Activated T-helper 1 cell treated with anti-CD3 and anti-CD28 coated beads, Interleukin-2, amount 50 U/mL, for 16 hours (primary cell): ENCODE measurements around the gene FSIP1.

ENCODE experiments used
- DNase-seq, 2 donors: peaks; one replicate each; pipeline ENCODE4 v3.0.0-alpha.2; 2020; ENCODE audit warnings: low read depth in 1 of 2, low spot score in 1 of 2

Gene FSIP1

DNA sequence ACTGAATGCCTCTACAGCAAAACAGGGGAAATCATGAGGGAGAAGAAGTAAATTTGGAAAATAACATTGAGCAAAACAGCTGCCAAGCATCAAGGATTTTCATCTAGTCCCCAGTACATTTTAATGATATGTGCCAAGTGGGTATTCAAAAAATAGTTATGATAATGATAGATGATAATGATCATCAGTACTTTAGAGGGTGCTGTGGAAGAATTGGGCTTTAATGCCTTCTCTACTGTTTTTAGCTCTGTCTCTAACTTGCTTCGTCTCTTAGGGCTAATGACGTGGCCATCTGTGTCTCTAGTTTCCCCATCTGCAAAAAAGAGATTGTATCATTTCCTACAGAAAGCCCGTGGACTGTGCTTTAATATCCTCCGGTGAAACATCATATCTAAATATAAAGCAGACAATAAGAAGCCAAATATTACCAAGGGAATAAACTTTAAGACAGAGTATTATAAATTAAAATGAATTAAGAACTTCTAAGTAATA, 10.2 kb upstream of the FSIP1 start:
- DNase-seq: no peak

DNA sequence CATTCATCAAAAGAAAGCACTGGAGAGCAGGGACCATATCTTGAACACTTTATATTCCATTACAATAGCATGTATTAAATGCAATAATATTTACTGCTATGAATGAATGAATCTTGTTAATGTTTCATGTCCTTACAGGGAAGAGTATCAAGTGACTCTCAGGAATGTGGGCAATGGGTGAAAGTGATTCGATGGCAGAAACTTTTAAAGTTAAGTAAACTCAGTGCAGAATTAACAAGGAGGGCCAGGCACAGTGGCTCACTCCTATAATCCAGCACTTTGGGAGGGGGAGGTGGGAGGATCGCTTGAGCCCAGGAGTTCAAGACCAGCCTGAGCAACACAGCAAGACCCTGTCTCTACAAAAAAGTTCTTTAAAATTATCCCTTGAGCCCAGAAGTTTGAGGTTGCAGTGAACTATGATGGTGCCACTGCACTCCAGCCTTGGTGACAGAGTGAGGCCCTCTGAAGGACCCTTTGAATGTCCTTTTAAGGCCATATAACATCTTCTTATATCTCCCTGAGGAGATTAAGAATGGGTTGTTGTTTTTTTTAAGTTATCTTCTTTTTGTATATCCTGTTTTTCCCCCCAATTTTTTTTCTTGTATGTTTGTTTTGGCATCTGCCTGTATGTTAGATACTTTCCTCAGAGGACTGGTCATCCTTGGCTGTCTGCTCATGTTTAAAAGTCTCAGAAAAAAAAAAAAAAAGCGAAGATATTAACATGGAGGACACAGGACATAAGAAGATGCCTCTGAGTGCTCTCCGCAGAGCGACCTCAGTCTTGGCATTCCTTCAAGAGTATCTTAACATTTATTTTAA, 9.6 kb upstream of the FSIP1 start:
- no peak for DNase-seq

DNA sequence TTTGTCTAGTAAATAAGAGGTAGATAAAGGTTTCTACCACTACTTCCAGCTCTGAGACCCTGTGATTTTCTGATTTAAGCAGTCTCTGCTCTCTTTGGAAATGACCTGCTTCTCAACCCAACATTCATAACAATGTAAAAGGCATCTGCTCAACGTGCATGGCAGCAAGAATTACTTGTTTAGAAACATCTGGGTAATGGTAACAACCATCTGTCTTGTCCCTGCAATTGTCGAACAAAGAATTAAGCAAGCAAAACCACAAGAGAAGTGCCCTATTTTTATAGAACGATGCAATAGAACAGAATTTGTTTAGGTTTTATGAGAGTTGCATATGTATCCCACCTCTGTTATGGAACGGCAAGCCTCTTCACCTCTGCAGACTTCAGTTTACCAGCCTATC, 7.1 kb upstream of the FSIP1 start:
- no peak for DNase-seq

DNA sequence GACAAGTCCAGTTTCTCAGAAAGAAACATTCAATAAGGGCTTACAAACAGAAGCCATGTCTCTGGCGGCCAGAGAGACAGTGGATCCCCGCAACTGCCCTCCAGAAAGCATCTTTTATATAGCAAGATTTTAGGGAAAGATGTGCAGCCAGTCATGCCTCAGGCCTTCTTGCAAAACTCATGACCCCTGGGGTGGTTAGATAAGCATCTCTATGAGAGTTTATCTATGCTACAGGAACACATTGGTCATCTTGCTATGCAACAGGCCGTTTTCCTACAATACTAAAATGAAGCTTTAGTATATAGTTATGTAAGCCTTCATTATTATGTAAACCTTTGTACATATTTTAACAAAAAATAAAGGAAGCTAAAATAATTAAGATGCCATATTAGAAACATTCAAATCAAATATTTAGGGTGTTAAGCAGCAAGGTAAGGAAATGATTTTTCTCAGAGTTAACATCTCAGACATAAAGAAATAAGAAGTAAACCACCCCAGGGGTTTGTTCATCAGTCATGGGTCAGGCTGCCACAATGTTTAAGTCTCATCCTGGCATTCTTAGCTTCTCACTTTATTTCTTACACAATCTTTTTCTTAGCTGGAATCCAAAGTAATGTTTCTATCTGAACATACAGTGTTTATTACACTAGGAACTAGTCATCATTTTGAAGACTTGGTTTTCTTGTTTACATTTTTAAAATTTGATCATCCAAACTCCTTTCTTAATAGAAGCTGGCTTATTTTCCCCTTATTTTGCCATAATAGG, 6.3 kb upstream of the FSIP1 start:
- no peak for DNase-seq

DNA sequence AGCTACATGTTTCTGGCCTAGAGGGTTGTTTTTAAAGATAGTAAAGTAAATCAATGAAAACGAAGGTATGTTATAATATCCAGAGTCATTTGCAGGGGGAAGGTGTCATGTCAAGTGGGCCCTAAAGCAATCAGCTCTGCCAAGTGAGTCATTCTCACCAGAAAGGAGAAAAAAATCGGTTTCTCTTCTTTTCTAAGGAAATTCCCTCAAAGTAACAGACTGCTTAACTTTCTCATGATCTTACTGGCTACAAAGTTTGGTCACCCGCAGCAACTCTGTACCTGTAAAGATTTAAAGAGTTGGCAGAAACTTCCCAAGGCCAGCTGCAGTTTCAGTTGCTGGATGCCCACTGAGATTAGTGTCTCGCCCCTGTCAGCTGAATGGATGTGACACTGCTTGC, 5.5 kb upstream of the FSIP1 start:
- no peak for DNase-seq

DNA sequence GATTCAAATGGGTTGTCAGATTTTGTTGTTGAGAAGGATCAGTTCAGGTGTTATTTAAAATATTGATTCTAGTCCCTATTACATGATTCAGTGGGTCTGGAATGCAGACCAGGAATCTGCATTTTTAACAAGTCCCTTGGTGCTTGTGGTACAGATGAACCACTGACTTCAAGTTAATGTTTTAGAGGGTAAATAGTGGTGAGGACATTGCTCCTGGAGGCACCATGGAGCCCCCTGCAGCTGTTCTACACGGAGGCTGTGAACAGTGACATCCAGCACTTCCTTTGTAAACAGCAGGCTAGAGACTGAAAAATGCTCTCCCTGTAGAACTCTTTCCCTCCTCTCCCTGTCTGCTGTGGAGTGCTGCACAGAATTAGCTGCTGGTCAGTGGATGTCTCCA, 4.8 kb upstream of the FSIP1 start:
- no peak for DNase-seq

DNA sequence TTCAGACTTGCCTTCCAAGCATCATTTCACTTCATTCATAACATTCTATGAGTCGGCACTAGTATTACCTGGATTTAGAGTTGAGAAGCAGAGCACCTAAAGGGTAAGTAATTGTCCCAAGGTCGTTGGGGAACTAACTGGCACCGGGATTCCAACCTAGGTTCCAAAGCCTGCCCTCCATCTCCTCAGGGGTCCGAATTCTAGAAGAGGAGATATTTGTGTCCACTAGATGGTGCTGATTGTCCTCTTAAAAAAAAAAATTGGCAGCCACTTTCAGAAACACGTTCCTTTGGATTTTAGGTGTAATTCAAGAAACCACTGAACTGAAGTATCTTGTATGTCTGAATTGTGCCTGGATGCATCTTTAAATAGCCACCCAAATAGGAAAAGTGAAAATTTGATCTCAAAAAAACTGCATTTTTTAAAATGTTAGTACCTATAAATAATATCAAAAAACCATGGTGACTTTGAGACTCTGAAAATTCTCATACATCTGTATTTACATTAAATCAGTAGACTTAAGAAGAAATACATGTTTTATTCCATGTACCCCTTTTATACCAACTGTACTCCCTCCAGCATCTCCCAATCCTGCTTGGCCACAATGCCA, 3.9 kb upstream of the FSIP1 start:
- DNase-seq: no peak

DNA sequence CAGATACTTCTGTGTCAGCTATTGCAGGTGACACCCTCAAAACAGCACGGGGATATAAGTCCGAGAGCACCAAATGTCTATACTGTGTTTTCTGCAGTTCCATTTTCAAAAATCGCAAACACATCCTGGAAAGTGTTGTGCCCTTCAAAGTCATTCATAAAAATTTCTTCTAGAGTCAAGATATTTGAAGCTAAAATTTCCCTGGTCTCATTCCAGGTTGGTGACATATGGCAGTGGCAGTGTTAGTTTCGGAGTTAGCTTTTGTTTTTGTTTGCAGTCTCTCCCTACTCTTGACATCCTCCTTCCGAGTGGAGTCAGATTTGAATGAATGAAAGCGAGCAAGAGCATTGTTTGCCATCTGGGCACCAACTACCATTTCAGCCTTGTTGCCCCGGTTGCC, 3.2 kb upstream of the FSIP1 start:
- DNase-seq: no peak

DNA sequence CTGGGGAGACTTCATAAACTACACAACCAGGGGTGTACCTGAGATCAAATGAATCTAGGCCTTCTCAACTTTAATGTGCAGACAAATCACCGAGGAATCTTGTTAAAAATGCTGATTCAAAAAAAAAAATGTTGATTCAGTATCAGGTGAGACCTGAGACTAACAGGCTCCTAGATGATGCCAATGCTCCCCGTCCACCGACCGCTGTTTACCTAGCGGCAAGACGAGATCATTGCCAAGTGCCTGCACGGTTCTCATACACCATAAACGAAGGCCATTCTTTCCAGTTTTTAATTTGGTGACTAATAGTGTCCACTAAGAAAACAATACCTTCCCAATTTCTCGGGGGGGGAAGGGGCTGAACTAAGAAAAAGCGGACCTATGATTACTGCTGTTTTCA, 2.5 kb upstream of the FSIP1 start:
- DNase-seq: no peak

DNA sequence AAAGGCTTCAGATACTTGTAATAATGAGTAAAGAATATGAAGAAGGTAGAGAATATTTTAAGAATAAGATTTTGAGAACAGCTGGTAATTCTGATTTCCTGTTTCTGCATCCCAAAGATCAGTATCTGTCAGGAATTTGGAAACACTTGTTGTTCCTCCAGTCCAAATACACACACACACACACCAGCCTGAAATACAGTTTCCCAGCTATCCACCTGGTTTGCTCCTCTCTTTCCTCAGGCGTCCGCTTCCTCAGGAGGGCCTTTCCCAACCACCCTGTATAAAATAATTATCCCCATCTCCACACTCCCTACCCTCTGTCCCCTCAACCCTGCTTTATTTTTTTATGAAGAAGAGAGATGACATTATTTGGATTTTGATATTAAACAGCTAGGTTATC, 2.0 kb upstream of the FSIP1 start:
- DNase-seq: no peak

DNA sequence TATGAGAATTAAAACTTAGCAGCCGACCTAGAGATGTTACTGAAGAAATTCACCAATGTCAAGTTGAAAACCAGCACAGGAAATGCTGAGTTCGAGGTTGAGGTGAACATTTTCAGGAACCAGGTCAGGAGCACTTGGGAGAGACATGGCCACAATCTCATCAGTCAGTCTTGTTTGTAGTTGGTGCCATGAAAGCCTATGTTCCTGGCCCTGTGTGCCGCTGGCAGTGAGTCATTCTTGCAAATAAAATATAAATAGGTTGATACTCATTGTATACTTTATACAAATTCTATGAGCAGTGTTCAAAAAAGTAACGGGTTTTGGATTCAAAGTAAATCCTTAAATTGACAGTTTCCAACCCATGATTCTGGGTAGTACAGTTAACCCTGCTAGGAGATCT, 1.5 kb upstream of the FSIP1 start:
- DNase-seq: no peak

DNA sequence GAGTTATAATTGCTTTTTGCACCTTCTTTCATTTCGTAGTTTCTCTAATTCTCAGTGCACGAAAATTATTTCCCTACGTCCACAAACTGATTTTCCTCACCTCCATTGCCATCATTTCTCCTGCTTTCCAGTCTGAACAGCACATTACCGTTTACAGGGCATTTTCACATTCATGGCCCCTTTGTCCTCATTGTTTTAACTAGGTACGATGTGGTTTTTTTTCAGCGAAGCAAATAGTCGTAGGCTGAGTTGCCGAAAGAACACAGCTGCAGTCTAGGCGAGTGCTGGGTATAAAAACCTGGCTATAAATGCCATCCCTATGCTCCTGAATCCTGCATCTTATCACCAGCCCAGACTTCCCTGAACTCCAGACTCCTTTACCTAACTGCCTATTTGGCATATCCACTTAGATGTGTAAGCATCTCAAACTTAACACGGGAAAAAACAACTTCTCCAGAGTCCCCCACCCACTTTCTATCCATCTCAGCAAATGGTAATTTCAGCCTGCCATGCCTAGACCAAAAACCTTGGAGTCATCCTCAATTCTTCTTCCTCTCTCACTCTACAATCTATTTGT, 691 bp upstream of the FSIP1 start:
- DNase-seq: no peak

DNA sequence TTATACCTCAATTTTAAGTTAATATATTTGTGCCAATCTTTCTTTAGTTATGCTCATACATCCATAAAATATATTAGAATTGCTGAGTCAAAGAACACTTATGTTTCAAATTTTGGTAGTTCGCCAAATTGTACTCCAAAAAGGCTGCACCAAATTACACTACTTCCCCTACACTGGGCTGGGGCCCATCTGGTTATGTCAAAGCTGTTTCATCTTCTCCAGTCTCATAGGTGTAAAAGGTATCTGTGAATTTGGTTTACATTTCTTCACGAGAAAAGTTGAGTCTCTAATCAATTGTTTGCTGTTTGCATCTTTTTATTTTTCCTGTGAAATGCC, 706 bp downstream of the FSIP1 start:
- DNase-seq: no peak

DNA sequence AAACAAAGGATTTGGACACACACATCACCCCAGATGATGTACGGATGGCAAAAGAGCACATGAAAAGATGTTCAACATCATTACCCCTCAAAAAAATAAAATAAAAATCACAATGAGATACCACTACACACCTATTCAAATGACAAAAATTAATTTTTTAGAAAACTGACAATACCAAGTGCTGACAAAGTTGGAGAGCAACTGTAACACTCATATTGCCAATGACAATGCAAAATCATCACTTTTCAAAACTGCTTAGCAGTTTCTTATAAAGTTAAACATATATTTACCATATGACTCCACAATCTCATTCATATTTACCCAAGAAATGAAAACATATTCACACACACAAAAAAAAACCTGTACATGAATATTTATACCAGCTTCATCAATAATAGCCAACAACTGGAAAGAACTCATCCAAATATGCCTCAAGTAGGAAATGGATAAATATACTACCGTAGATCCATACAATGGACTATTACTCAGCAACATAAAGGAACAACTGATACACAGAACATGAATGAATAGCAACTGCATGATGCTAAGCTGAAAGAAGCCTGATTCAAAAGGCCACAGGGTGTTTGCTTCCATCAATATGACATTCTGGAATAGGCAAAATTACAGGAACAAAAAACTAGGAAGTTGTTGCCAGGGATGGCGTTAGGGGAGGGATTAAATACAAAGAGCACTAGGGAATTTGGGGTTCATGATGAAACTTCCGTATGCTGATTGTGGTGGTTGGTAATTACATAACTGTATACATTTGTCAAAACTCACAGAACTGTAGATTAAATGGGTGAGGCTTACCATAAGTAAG, 1.3 kb downstream of the FSIP1 start:
- no peak for DNase-seq

DNA sequence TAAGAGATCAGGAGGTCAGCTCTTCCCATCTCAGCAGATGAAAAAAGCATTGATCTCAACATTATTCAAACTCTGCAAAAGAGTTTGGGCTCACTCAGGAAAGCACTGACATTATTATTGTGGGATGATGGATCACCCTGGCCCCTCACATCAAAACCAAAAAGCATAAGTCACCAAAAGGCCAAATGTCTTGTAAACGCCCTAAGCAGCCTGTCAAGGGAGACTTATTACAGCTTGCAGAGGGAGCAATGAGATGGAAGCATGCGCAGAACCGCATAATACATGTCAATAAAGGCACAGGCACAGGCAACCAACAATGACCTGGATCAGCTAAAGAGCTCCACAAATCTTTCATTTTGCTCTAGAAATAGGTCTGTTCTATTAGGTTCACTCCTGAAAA, 4.6 kb downstream of the FSIP1 start:
- no peak for DNase-seq

DNA sequence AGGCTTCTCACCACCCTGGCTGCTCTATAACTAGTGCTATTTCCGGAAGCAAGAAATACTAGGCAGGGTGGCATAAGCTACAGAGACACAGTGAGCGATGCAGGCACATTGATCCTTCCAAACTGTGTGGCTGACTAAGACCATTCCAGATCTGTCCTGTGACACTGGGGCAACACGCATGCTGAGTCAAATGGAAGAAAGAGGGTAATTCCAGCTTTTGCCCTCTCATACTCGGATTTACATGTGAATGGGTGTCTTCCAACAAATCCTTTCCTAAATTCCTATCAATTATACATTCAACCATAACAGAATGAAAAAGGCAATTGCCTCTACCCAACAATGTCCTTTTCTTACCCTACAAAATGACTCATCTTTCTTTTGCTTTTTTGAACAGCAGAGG, 5.1 kb downstream of the FSIP1 start:
- DNase-seq: no peak

DNA sequence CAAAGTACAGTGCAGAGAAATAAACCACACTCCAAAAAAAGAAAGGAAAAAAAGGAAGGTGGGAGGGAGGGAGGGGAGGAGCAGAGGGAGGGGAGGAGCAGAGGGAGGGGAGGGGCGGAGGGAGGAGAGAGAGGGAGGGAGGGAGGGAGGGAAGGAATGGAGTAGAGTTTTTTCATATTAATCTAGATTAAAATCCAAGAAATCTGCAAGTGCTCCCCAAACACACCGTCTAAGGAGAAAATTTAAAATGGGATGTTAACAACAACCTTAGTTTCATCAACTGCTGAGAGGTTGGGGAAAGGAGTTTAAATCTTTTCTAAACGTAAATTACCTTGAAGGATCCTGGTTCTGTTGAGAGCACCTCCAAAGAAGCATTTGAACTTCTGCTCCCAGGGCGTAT, 6.6 kb downstream of the FSIP1 start:
- no peak for DNase-seq

DNA sequence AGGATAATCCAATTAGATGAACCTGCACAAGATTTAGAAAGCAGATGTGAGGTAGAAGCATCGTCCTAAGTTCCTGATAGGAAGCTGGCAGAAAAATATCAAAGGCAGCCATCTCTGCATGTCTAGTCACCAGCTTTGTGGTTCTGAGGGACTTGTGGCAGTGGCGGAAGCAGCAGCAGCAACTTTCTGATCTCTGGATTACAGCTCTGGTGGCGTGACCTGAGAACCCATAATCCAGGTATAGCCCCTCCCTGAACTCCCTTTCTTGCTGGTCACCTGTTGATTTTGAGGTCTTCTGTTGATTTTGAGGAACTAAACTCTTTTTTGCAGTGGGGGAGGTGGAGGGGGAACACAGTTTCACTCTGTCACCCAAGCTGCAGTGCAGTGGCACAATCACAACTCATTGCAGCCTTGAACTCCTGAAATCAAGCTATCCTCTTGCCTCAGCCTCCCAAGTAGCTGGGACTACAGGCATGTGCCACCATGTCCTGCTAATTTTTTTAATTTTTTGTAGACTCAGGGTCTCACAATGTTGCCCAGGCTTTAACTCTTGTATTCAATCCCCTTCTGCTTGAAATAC, 7.9 kb downstream of the FSIP1 start:
- DNase-seq: no peak

DNA sequence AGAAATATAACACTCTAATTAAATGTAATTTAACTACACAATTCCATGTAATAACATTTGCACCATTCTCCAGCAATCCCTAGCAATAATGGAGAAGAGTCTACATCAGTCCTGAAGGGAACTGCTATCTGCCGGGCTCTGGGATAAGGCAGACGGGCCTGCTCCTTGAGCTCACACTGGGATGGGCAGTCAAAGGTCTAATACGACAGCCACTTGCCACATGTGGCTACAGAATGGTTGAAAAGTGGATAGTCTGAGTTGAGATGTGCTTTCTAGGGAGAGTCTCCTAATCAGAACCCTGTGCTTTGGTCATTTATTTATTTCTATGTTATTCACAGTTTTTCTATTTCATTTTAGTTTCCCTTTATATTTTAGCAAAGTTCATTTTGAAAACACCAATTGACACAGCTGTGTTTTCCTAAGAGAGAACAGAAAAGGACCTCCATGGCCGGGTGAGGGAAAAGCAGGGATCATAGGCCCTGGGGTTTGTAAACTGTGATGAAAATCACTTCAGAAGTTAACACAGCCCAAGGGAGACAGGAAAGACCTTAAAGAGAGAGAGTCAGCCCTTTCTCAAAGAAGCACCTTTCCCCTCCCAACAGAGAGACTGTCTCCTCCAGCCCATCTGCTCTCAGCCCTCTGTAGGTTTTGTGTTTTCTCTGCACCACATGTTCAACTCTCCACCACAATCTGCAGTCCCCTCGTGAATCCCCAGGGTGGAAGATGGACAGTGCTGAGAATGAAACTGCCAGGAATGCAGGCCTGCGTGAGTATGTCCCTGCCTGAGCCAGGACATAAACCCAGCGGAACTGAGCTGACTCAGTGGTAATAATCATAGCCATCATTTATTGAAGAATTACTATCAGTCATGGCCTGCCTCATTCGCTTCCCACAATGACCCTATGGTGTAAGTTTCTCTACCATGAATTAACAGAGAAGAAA, 11.6 kb downstream of the FSIP1 start:
- no peak for DNase-seq

DNA sequence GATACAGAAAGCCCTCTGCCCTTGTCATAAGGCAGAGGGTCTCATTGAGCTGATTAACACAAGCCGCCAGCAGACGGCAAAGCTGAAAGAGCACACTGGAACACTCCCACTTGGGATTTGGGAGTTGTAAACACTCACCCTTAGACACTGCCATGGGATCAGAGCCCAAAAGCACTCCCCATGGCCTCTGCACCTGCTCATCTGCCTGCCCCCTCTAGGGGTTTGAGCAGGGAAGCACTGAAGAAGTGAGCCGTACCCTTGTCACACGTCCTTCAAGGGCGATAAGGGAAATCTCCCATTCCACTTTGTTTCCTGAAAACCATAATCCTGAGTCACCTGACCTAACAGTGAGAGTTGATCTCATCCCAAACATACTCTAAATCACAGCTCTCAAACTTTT, 14.7 kb downstream of the FSIP1 start:
- DNase-seq: no peak
